HG03066 (cell line): ENCODE data around the gene IMPA2.
"Not testable (repeated sequence)": the region's sequence is repeated elsewhere in the genome, so short reads cannot be mapped to it uniquely, and the experiment has no call there.

ENCODE experiments used
- ATAC-seq: cut with Tn5 transposase; IDR thresholded peaks from one replicate; pipeline ENCODE4 v1.9.1; 2021; ENCODE audit warnings: low read depth; ENCODE audit not compliant: unreplicated experiment

IMPA2 gene

DNA sequence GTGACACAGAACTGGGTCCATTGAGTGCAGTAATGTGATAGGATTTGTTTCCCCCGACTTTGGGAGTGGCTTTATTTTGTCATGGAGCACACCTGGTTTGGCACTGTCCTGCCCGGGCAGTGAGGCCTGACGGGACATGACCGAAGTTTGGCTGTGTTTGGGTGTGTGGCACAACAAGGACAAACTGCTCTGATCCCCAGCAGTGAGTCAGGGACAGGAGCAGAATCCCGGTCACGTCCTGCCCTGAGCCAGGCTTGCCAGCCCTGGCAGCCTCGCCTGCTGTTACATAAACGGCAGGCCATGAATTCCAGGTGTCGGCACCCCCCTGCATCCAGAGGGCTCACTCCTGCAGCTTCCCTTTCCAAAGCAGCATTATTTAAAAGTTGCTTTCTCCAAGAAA is 45.7 kb downstream of the IMPA2 start:
- ATAC-seq = no peak

DNA sequence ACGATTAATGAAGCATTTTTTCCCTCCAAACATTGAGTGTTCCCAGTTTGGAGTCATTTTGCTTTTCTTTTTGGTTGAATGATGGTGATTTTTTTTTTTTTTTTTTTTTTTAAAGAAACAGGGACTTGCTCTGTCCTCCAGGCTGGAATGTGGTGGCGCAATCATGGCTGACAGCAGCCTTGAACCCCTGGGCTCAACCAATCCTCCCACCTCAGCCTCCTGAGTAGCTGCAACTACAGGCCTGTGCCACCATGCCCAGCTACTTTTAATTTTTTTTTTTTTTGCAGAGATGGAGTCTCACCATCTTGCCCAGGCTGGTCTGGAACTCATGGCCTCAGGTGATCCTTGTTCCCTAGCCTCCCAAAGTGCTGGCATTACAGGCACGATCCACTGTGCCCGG is 46.2 kb downstream of the IMPA2 start:
- ATAC-seq = no peak

DNA sequence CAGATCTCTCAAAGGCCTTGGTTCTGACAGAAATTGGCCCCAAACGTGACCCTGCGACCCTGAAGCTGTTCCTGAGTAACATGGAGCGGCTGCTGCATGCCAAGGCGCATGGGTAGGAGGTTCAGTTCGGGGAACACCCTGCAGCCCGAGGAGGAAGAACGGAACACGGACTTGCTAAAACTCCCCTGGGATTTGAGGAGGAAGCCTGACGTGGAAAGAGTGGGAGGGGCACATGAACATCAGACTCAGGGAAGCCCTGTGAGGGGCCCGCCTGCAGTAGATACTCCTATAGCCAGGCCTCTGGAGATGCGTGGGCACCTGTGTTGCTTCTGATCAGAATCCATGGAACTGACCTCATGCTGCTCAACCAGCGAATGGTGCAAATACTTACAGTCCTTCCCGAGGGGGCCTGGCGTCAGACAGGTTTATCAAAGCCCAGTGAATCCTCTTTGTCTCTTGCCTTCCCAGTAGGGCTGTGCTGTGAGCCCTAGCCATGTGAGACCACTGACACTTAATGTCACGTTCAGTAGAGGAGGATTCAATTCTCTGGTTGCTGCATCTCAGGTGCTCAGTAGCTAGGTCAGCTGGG is 46.8 kb downstream of the IMPA2 start:
- no peak for ATAC-seq

DNA sequence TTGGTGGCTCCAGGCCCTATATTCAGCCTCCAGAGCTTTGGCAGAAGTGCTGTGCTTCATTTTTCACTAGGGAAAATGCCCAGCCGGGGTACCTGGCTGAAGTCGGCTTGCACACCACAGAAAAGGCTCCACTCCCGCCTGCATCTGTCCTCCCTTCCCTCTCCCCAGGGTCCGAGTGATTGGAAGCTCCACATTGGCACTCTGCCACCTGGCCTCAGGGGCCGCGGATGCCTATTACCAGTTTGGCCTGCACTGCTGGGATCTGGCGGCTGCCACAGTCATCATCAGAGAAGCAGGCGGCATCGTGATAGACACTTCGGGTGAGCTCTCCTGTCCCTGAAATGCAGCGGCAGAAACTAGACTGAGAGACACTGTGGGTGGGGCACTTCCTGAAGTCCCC is 47.4 kb downstream of the IMPA2 start:
- ATAC-seq = no peak

DNA sequence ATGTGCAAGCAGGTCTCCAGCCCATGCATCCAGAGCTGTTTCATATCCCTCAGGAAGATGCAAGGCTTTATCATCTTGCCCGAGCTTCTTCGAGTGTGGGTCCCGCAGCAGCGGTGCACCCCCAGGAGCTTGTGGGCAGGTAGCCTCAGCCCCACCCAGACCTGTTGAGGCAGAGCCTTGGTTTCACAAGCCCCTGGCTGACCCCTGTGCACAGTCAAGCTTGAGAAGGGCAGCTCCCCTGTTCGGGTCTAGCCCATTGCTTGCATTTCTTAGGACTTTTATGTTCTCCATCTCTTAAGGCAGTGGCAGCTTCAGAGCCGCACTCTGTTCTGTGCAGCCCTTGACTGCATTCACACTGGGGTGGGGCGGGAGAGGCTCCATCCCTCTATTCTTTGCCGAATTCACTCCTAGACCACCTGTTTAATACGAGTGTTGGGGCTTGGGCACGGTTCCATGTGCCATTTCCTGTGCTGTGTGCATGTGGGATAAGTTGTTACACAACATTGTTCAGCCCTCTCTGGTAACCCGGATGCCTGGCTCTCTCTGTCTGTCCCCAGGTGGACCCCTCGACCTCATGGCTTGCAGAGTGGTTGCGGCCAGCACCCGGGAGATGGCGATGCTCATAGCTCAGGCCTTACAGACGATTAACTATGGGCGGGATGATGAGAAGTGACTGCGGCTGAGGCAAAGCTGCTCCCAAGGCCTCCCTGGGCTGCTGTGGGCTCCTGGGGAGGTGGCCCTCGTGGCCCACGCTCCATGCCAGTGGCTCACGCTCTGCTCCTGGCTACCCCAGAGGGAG is 48.7 kb downstream of the IMPA2 start:
- no peak for ATAC-seq

DNA sequence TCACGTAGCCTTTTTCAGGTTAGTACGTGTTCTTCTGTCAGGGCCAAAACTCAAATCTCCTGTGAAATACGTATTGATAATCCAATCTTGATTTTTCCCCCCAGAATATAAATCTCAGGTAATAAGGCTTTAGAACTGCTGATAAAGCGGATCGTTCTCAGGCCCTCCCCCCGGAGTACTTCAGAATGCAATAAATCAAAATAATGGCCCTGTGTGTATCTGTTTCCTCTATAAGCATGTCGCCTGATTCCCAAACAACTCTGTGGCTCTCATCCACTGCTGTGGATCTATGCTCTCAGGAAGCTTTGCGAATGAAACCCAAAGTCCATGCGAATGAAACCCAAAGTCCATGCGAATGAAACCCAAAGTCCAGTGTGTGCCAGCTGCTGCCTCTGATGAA is 49.4 kb downstream of the IMPA2 start:
- ATAC-seq = no peak

DNA sequence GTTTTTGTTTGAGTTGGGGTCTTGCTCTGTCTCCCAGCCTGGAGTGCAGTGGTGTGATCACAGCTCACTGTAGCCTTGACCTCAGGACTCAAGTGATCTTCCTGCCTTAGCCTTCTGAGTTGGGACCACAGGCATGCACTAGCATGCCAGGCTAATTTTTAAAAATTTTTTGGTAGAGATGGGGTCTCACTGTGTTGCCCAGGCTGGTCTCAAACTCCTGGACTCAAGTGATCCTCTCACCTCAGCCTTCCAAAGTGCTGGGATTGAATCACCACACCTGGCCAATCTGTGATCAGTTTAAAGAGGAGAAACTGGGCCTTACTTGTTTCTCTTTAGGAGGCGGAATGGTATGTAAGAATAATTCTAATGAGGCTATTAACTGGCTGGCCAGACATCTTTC is 49.9 kb downstream of the IMPA2 start:
- no peak for ATAC-seq

DNA sequence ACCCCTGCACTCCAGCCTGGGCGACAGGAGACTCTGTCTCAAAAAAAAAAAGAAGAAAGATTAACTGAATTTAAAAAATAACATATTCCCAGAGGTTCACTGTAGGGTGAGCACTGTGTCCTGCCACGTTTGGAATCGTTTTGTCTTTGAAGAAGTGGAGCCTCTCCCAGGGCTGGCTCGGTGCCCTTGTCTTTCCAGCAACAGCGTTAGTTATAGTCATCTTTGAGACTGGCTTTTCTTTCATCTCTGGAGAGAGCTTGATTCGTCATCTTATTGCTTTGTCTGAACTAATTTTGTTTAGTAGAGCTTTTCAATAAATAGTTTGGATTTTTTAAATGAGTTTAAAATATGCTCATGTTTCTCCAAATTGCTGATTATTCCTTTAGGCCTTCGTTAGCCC is 50.5 kb downstream of the IMPA2 start:
- ATAC-seq = no peak

DNA sequence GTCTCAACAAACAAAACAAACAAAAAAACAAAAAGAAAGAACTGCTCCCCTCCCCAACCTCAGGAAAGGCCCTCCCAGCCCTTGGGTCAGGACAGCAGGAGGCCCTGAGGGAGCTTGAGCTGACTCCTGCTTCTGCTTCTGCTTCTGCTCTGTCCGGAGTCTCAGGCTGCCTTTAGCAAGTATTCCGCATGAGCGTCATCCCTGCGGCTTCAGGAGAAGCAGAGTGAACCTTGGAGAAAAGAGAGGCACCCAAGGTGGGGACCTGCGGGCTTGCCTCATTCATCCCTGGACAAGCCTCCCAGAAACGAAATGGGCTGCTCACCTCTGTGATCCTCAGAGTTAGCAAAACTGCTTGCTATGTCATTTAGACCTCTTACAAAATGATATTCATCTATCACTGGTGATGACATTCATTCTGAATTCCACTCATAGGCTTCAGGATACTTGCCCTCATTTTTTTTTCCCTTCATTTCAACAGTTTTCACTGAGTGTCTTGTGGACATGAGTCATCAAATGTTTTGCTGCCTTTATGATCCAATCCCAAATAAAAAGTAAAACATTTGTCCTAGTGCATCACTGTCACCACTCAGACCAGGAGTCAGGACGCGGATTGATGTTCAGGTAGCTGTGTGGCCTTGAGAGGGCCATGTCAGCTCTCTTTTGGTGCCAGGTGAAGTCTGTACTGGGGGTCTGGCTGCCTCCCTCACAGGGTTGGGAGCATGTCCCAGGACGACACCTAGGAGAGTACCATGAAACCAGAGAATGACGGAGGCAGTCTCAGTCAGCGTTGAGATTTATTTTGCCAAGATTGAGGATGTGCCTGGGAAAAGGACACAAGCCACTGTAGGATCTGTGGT is 51.7 kb downstream of the IMPA2 start:
- no peak for ATAC-seq

DNA sequence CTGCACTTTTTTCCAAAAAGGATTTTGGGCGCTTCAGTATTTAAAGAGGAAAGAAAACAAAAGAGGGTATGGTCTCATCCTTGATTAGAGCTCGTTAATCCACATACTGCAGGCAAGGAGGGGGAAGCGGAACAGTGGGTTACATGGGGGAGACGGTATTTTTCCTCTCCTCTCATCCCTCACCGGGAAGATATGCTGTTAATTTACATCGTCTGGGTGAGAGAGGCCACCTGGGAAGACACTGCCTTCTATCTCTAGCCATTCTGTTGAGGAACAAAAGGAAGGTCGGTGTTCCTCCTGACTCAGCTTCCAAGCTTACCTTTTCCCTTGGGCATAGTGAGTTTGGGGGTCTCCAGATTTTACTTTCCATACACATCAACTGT is 52.3 kb downstream of the IMPA2 start:
- ATAC-seq = no peak

DNA sequence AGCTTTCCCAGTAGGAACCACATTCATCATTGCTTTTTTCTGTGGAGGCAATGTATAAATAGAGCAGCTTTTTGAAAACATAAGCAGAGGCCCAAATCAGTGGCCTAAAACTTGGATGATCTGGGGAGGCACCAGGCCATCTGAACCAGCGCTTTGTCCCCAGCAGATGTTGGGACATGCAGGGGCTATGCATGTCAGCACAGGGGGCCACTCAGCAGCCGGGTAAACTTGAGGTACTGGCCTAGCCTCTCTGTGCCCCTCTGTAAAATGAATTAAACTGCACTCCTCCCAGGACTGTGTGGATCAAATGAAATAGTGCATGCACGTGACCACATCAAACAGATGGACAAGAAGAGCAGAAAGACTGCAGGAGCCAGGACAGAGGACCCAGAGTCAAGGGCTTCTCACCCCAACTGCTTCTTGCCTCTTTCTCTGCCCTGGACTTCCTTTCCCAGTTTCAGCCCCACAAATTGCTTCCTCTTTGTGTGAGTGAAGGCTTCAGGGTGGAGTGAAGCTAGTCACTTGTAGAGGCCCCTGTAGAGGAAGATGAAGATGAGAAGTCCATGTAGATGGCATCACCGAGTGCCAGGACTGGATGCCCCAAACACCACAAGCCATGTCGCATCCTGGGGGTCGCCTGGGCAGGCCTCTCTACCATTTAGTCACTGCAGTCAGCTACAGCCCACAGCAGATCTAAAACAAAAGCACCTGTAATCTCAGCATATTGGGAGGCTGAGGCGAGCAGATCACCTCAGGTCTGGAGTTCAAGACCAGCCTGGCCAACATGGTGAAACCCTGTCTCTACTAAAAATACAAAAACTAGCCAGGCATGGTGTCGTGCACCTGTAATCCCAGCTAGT is 53.2 kb downstream of the IMPA2 start:
- ATAC-seq = no peak

DNA sequence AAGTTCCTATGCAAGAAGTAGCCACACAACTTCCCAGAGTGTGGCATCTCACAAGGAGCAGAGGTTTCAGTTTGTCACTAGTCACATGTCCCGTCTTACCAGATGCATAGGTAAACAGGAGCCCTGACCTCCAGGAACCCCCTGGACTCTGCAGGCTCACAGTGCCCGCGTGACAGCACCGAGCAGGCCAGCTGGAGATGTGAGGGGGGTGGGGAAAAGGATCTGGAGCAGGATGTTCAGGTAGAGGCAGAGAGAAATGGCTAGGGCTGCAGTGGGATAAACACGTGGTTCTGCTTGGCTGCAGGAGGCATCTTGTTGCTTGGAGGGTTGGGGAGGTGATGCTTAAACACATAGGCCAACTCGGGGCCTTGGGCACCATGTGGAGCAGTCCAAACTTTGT is 54.2 kb downstream of the IMPA2 start:
- ATAC-seq = no peak

DNA sequence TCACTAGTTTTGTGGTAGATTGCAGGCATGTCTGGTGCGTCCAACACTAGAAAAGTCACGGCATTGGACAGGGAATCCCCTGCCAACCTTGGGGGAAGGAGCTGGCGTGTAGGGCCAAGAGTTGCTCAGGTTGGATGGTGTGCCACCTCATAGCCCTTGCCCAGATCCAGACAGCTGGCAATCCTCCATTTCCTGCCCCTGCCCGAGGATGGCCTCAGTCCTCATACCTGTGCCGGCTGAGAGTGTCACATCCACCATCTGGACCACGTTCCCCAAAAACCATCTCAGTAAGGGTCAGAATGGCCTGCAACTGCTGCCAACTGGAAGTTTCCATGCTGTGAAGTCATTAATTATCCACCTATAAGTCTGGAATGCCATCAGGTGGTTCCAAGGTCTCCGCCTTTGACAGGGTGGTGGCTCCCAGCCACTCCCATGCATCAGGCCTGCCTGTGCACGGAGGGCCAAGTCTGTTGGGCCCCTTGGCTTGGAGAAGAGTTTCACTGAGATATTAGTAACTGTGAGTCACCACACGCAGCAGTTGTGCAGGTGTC is 55.0 kb downstream of the IMPA2 start:
- no peak for ATAC-seq

DNA sequence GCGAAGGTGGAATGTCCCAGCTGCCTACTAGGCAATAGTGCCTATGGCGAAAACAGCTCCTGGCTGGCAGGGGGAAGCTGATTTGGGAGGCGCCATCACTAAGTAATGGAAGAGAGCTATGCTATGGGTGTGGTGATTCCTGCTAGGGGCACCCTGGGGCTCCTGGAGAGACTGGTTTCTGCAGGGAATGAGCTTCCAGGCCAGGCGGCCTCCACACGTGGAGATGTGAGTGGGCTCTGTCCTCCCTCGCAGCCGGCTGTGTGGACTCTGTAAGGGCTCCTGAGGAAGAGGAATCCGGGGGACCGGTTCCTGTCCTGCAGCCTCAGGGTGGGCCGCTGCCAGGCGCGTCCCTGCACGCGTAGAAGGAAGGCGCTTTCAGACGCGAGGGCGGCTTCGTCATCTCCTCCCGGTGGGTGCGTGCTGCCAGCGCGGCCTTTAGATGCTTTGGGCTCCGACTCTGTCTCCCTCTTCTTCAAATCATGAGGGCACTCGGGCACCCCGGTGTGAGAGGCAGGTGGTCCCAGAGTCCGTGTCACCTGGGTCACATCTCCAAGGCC is 56.9 kb downstream of the IMPA2 start:
- no peak for ATAC-seq

DNA sequence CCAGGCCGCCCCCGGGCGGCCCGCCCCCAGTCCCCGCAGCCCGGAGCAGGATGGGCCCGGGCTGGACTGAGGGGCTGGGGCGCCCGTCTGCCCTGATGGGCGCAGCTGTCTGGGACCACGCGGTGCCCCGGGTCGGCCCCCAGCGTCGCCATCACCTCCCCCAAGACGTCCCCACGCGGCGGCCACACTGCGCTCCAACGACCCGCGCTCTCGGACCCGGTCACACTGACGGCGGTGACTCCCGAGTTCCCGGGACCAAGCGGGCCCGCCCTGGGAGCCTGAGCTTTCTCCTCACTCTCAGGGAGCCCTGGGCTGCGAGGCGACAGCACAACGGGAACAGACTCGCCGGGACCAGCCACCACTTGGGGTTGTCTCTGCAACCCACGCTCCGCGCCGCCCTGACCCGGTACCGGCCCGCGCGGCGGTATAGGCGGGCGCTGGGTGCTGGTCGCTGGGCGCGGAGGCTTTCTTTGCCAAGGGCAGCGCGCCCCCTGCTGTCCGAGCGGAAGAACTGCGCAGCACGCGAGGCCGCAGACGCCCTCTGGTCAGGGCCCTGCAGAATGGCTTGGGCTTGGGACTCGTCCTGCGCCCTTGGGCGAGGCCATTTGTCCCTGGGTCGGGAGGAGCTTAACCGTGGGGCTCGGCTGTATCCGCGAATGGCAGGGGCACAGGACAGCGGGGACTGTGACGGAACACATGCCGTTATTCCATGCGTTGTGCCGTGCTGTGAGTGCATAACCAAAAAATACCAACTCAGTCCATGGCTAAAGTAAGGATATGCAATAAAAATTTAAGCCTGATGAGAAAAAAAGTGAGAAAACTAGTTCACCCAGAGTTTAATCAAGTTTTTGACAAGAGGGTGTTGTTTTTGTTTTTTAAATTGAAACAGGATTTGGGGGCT is 57.6 kb downstream of the IMPA2 start:
- ATAC-seq = no peak

DNA sequence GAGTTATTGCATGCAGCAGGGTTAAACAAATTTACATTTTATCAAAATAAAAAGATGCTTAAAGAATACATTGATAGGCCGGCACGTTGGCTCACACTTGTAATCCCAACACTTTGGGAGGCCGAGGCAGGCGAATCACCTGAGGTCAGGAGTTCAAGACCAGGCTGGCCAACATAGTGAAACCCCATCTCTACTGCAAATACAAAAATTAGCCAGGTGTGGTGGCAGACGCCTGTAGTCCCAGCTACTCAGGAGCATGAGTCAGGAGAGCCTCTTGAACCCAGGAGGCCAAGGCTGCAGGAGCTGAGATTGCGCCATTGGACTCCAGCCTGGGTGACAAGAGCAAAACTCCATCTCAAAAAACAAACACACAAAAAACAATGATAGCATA is 58.2 kb downstream of the IMPA2 start:
- ATAC-seq = not testable (repeated sequence)

DNA sequence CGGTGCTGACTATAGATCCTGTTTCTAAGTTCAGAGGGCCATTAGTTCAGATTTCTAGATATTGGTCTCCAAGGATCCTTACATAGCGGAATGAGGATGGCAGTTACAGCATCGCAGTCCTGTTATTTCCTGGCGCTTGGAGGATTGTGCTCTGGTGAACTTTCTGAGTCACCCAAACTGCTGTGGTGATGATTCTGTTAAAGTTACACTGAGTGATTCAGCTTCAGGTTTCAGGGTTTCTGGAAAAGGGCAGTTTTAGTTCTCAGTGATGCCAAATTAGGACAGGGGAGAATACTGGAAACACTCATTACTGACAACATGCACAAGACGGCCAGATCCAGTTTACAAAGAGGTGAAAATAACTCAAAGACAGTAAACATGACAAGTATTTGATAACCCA is 60.3 kb downstream of the IMPA2 start:
- ATAC-seq = no peak

DNA sequence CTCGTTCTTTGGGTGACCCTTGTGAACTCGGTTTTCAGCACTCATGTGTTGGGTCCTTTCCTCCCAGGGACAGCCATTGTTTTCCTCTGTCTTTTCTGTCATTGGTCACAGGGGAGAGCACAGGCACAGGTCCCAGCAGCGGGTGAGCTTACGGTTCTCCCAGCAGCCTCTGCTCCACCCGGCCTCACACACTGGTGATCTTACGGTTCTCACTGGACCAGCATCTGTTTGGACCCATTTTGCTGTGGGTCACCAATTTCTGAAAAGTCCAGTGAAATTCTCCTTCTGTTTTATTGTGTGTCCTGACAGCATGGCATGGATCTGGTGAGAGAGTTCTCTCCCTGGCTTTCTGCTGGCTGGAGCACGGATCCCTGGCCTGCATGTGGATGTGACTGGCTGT is 62.5 kb downstream of the IMPA2 start:
- ATAC-seq = no peak

DNA sequence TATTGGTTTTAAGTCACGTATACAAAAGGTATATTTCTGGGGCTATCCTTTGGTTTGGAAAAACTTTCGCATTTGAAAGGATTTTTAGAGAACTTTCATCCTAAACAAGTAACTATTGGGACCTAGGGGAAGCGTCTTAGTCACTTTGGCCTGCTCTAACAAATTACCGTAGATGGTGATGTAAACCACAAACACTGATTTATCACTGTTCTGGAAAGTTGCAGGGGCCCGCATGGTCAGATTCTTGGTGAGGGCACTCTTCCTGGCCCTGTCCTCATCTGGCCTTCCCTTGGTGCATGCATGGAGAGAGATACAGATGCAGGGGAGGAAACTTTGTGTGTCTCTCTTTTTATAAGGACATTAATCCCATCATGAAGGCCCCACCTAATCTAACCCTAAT is 63.3 kb downstream of the IMPA2 start:
- no peak for ATAC-seq
